Lower leg skin (tissue), 3 donors: ENCODE measurements around the gene CABP7.

Experiments used
- CTCF ChIP-seq, 3 donors: fragments of 450-650 bp; IDR thresholded peaks; one replicate each; pipeline ENCODE4 v1.5.1; 2016; ENCODE audit warnings: antibody characterized with exemption in 3 of 3, mild to moderate bottlenecking in 3 of 3, moderate library complexity in 2 of 3
- POLR2A ChIP-seq, 2 donors: fragments of 450-650 bp; IDR thresholded peaks; one replicate each; pipeline ENCODE4 v1.6.1; 2016 to 2017; ENCODE audit warnings: antibody characterized with exemption in 2 of 2, mild to moderate bottlenecking in 1 of 2, moderate library complexity in 1 of 2

- TF ChIP-seq CTCF (IDR thresholded peaks at IDR 0.05) (no peak), POLR2A (IDR thresholded peaks at IDR 0.05) (no peak)
Observed at GRCh38 chr22:29756341-29756740, 36.5 kb downstream of the CABP7 start.
